Hepatocyte (in vitro differentiated cells): ENCODE data around the gene PRKAR1B. TPM values are rescaled to one million over a fixed set of nuclear protein-coding genes. Genes with fewer than 3 reads are reported as not detected.
"Not testable (repeated sequence)": the region's sequence is repeated elsewhere in the genome, so short reads cannot be mapped to it uniquely, and the experiment has no call there.

Source experiments
- DNase-seq: peaks from one replicate; pipeline ENCODE4 v3.0.0-alpha.2; 2016; ENCODE audit warnings: low spot score
- H2AFZ ChIP-seq: fragments of 200-600 bp; sonication (generic); 2 replicates; pipeline ENCODE4 v1.6.0; 2016; ENCODE audit warnings: antibody characterized with exemption, mild to moderate bottlenecking
- H3K27ac ChIP-seq: fragments of 200-600 bp; sonication (generic); 2 replicates; pipeline ENCODE4 v1.5.1; 2016; ENCODE audit warnings: mild to moderate bottlenecking
- H3K27me3 ChIP-seq: fragments of 200-600 bp; sonication (generic); 2 replicates; pipeline ENCODE4 v1.6.1; 2016
- H3K36me3 ChIP-seq: fragments of 200-600 bp; sonication (generic); replicated peaks from 2 replicates; pipeline ENCODE4 v1.5.1; 2016; ENCODE audit warnings: low read depth; ENCODE audit not compliant: insufficient read depth
- H3K4me1 ChIP-seq: fragments of 200-600 bp; sonication (generic); 2 replicates; pipeline ENCODE4 v1.5.1; 2016; ENCODE audit warnings: mild to moderate bottlenecking, moderate library complexity; ENCODE audit not compliant: insufficient read depth
- H3K4me2 ChIP-seq: fragments of 200-600 bp; sonication (generic); 2 replicates; pipeline ENCODE4 v1.6.0; 2016
- H3K4me3 ChIP-seq: fragments of 200-600 bp; sonication (generic); 2 replicates; pipeline ENCODE4 v1.5.1; 2016; ENCODE audit warnings: mild to moderate bottlenecking
- H3K79me2 ChIP-seq: fragments of 200-600 bp; sonication (generic); 2 replicates; pipeline ENCODE4 v1.6.0; 2017; ENCODE audit warnings: mild to moderate bottlenecking
- H3K9me2 ChIP-seq: fragments of 200-600 bp; sonication (generic); replicated peaks from 2 replicates; pipeline ENCODE4 v1.6.0; 2017; ENCODE audit warnings: mild to moderate bottlenecking; ENCODE audit not compliant: insufficient read depth
- H3K9me3 ChIP-seq: fragments of 200-600 bp; sonication (generic); 2 replicates; pipeline ENCODE4 v1.5.1; 2016; ENCODE audit warnings: low read depth, mild to moderate bottlenecking
- H4K20me1 ChIP-seq: fragments of 200-600 bp; sonication (generic); 2 replicates; pipeline ENCODE4 v1.6.0; 2016; ENCODE audit warnings: mild to moderate bottlenecking; ENCODE audit not compliant: insufficient read depth, poor library complexity, severe bottlenecking
- CTCF ChIP-seq: fragments of 200-600 bp; sonication (generic); IDR thresholded peaks from 2 replicates; pipeline ENCODE4 v1.5.1; 2016; ENCODE audit warnings: antibody characterized with exemption, mild to moderate bottlenecking; ENCODE audit not compliant: poor library complexity
- EZH2 ChIP-seq: fragments of 200-600 bp; sonication (generic); IDR thresholded peaks from 2 replicates; pipeline ENCODE4 v1.6.1; 2016; ENCODE audit warnings: antibody characterized with exemption, mild to moderate bottlenecking, borderline replicate concordance
- EZH2phosphoT487 ChIP-seq: fragments of 200-600 bp; sonication (generic); IDR thresholded peaks from one replicate; pipeline ENCODE4 v1.6.1; 2018; ENCODE audit warnings: antibody characterized with exemption, mild to moderate bottlenecking, low read depth, moderate library complexity; ENCODE audit not compliant: unreplicated experiment, severe bottlenecking
- WGBS: methylation state at CpG from one replicate; pipeline ENCODE4 v1.1.6; 2016; ENCODE audit warnings: low lambda C conversion rate; ENCODE audit errors: missing lambda C conversion rate; 5-methylcytosine and 5-hydroxymethylcytosine counted together
- polyA plus RNA-seq: library from polyadenylated mRNA; unstranded; fragments of >200 nt; fragmentation: Nextera tagmentation; extraction: Ambion mirVana; gene quantifications from 2 replicates; pipeline ENCODE4 v1.2.1, GENCODE V29; 2016
- total RNA-seq: library from RNA; depleted of rRNA; stranded (reverse); fragments of >200 nt; gene quantifications from 2 replicates; pipeline ENCODE4 v1.2.3, GENCODE V29; 2014

PRKAR1B gene
- total and polyA plus RNA-seq, 2 experiments from 2014 or later = 16.6 to 28.7 TPM

GRCh38 chr7:755413-755805 lies 28.3 kb upstream of the PRKAR1B start:
- Histone ChIP-seq H3K4me2 (no peak overlapping the region), H3K9me3 (no peaks in the 10 kb centered on the region), H3K4me3 (no peak overlapping the region), H2AFZ (no peak overlapping the region), H3K9me2 (no peaks in the 10 kb centered on the region), H3K4me1 (no peaks in the 10 kb centered on the region), H4K20me1 (no peaks in the 10 kb centered on the region), H3K79me2 (no peaks in the 10 kb centered on the region), H3K27ac (no peak overlapping the region), H3K27me3 (no peaks in the 10 kb centered on the region), H3K36me3 (no peaks in the 10 kb centered on the region)
- 93% methylated on average over 9 of the region's 9 CpGs for WGBS
- TF ChIP-seq CTCF (no peak), EZH2 (no peak)
- no peak for DNase-seq

GRCh38 chr7:754531-755412 lies 27.7 kb upstream of the PRKAR1B start:
- Histone ChIP-seq H3K36me3 (no peaks in the 10 kb centered on the region), H3K27me3 (no peaks in the 10 kb centered on the region), H3K9me2 (no peaks in the 10 kb centered on the region), H3K27ac (no peak overlapping the region), H3K4me2 (no peak overlapping the region), H3K4me1 (no peaks in the 10 kb centered on the region), H2AFZ (no peak overlapping the region), H4K20me1 (no peaks in the 10 kb centered on the region), H3K4me3 (no peak overlapping the region), H3K9me3 (no peaks in the 10 kb centered on the region), H3K79me2 (no peaks in the 10 kb centered on the region)
- no peak for DNase-seq
- WGBS = 97% methylated on average over 49 of the region's 49 CpGs
- no peak for TF ChIP-seq EZH2phosphoT487
- no peak for TF ChIP-seq CTCF
- no peak for TF ChIP-seq EZH2

- WGBS = 98% methylated on average over 17 of the region's 17 CpGs
- Histone ChIP-seq H3K9me3 (no peaks in the 10 kb centered on the region), H3K27ac (no peak overlapping the region), H3K79me2 (no peaks in the 10 kb centered on the region), H3K4me1 (no peaks in the 10 kb centered on the region), H2AFZ (no peak overlapping the region), H3K27me3 (no peaks in the 10 kb centered on the region), H3K4me3 (no peak overlapping the region), H3K9me2 (no peaks in the 10 kb centered on the region), H4K20me1 (no peaks in the 10 kb centered on the region), H3K4me2 (no peak overlapping the region), H3K36me3 (no peaks in the 10 kb centered on the region)
- no peak for TF ChIP-seq CTCF
- TF ChIP-seq EZH2phosphoT487 = no peak
- TF ChIP-seq EZH2 = no peak
- no peak for DNase-seq
These were observed 26.1 kb upstream of the PRKAR1B start for GRCh38 chr7:753190-753589.

- H3K4me2 ChIP-seq, H3K4me3 ChIP-seq, H4K20me1 ChIP-seq, DNase-seq, H3K4me1 ChIP-seq, H3K9me3 ChIP-seq, H3K27me3 ChIP-seq, H3K79me2 ChIP-seq, H3K9me2 ChIP-seq, H2AFZ ChIP-seq, H3K27ac ChIP-seq, H3K36me3 ChIP-seq: not testable (repeated sequence)
- WGBS = 96% methylated on average over 33 of the region's 33 CpGs
These were observed 25.2 kb upstream of the PRKAR1B start for GRCh38 chr7:752256-752655.
